Suppressor macrophage treated with lipopolysaccharide for 1 hour (primary cell): ENCODE results near the gene GRM8.

Experiments
- DNase-seq, 3 donors: peaks; one replicate each; pipeline ENCODE4 v3.0.0-alpha.2; 2020 to 2022

GRM8 gene

GRCh38 chr7:126493801-126494200 lies 758.9 kb downstream of the GRM8 start:
- DNase-seq, result no peak

DNA sequence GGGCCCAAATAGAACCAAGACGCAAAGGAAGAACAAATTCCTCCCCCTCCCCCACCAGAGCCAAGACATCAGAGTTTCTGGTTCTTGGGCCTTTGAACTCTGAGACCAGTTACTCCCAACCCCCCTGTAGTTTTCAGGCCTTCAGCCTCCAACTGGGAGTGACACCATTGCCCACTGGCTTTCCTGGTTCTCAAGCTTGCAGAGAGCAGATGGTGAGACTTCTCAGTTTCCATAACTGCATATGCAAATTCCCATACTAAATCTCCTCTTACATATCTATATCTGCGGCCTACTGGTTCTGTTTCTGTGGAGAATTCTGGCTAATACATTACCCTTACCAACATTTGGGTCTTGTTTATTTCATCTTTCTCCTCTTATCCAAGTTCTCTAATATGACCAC lies 762.9 kb downstream of the GRM8 start:
- DNase-seq, result no peak

DNA sequence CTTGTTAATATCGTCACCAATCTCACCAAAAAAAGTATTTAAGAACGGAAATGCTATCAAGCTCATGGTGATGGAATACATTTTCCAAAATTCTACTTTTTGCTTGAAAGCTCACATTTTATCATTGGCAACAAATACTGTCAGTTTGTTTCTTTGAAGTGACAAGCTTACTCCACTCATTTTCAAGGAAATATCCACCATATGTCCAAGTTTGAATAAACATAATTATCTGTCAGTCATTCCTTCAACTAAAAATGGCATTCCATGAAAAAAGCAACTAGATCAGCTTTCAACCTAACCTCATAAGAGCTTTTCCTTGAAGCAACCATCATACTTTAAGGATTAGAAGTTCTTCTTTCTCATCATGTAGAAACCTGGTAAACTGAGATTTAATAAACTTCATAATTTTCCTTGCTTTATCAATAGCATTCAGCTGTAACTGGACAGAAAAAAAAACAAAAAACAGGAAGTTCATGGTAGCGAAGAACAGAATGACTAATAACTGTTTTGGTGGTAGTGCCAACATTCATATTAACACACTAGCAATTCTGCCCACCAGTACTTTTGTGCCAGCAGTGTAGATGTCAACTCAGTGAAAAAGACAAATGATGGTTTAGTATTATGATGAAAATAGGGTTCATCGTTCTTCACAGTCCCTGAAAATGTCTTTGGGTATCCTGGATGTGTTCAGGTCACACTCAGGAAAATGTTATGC lies 764.9 kb downstream of the GRM8 start:
- DNase-seq, result no peak

GRCh38 chr7:126486806-126487205 lies 765.9 kb downstream of the GRM8 start:
- no peak for DNase-seq

DNA sequence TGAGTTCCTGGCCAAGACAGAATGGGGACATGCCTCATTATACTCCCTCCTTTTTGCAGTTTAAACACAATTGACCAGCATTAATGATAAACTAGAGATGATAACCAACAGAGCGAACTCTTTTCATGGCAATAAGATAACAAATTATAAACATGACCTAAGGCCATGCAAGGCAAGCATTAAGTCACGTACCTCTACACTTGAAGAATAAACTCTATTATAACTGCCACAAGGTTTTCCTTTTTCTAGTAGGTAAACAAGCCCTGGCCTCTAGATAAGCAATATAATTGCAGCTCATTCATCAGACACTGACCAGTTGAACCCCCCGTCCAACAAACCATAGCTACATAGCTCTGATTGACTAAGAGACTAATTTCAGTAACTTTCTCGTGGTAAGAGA lies 767.0 kb downstream of the GRM8 start:
- DNase-seq, result no peak

GRCh38 chr7:126483972-126484371 lies 768.8 kb downstream of the GRM8 start:
- no peak for DNase-seq

GRCh38 chr7:126472825-126473224 lies 779.9 kb downstream of the GRM8 start:
- no peak for DNase-seq

DNA sequence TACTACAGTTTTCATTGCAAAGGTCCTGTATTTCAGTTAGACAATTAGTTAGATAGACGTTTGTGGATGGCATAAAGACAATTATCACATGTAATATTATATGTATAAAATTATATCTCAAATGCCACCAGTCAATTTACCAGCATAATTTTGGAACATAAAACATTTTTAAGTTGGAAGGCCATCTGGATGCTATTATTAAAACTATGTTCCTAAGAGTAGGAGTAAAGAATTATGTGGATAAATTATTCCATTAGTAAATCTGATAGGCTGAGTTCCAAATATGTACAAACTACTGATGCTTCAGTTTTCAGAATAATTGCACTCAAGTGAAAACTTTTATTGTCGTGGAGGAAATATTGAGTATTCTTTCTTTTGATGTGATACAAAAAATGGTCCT lies 790.3 kb downstream of the GRM8 start:
- no peak for DNase-seq

GRCh38 chr7:126460664-126461063 lies 792.1 kb downstream of the GRM8 start:
- DNase-seq, result no peak

- DNase-seq, result no peak
Measured at GRCh38 chr7:126453104-126453503, 799.6 kb downstream of the GRM8 start.

GRCh38 chr7:126450269-126450671 lies 802.5 kb downstream of the GRM8 start:
- DNase-seq, result no peak

- DNase-seq, result no peak
Measured at GRCh38 chr7:126449611-126450268, 803.0 kb downstream of the GRM8 start.

DNA sequence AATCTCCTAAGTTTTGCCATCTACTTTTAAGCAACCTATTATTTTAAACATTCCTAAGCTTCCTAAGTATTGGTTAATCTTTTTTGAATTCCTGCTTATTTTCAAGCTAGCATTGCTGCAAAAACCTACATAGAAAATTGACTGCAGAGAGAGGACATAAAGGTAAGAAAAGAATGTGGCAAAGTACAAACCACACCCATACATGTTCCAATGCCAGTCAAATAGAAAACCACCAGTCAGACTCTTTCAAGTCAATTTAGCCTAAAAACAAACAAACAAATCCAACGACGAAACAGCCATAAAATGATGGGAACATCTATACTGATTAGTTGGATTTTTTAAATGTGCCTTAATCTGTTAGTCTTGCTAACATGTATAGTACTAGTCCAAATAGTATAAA lies 804.8 kb downstream of the GRM8 start:
- DNase-seq, result no peak

GRCh38 chr7:126445991-126446390 lies 806.8 kb downstream of the GRM8 start:
- no peak for DNase-seq

DNA sequence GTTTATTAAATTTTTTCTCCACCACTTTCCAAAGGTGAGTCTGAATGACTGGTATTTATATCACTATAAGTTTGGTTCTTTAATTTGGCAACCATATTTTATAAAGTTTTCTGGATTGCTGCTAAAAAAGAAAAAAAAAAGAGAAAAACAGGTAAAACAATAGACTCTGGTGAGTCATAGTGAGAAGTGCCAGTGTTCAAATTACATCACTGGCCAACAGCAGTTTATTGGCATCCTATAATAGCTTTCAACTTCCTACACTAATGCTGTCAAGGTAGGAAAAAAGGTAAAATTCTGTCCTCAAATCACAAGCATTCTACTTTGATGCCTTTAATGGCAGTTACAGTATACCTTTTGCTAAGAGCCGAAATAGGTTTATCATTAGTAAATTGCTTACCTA lies 808.8 kb downstream of the GRM8 start:
- no peak for DNase-seq

DNA sequence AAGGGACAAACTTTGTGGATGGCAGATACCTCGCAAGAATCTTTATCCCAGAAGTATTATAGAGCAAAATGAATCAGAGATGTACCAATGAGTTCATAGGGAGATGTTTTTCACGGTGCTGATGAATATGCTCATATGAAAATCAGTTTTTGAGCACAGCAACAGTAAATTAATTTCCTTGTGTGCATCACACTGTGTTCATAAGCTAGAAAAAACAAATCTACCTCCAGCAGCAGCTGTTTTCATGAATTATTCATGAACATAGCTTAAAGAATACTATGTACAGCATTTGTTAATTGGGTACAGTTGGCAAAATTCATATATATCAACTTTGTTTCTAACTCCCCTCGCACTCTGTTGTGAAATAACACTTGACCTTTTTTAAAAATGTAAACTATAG lies 809.8 kb downstream of the GRM8 start:
- DNase-seq, result no peak

GRCh38 chr7:126441745-126442144 lies 811.0 kb downstream of the GRM8 start:
- DNase-seq, result no peak

DNA sequence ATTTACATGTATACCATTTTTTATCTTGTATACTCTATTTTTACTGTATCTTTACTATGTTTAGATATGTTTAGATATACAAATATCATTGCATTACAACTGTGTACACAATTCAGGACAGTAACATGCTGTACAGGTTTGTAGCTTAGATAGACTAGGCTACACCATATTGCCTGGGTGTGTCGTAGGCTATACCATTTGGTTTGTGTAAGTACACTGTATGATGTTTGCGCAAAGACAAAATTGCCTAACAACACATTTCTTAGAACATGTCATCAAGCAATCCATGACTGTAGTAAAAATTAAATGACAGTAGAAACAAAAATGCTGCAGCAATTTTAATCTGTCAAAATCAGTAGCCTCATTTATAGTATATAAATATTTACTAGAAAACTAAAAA lies 812.2 kb downstream of the GRM8 start:
- no peak for DNase-seq

- no peak for DNase-seq
Measured at GRCh38 chr7:126436213-126436868, 816.4 kb downstream of the GRM8 start.

GRCh38 chr7:126426652-126427051 lies 826.1 kb downstream of the GRM8 start:
- no peak for DNase-seq

- no peak for DNase-seq
Measured at GRCh38 chr7:126424985-126425384, 827.8 kb downstream of the GRM8 start.

GRCh38 chr7:126419047-126419446 lies 833.7 kb downstream of the GRM8 start:
- no peak for DNase-seq

DNA sequence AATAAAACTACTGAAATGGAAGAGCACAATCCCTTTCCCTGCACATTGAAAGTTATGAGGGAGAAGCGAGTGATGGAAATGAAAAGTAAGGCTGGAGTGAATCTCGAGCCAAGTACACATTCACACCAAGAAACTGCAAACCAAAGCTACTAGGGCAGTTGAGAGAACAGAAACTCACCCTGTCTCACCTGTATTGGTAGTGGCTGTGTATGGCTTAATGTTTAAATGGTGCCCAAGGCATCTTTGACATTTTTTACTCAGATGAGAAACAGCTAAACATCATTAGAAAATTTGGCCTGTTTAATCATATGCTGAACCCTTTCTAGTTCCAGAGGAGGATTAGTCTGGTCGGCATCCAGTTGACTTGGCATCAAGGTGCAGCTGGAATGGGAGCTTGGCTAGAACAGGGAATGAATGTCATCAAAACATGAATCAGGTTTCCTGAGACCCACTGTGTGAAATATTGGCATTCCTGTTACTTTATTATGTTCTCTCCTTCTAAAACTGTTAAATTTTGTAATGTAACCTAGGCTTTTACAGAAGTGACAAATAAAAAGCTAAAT lies 840.8 kb downstream of the GRM8 start:
- DNase-seq, result no peak
